ENCODE data around the gene CD6. TPM values are rescaled to one million over a fixed set of nuclear protein-coding genes. Genes with fewer than 3 reads are reported as not detected.

CD6 gene
- total RNA-seq, 1 donor from 2014 or later: 0.23 TPM

- no peak overlapping the region for H3K4me3 ChIP-seq (ENCODE audit: low read depth, low read length)
- no peak for TF ChIP-seq CTCF (conservative IDR thresholded peaks at IDR 0.05; ENCODE audit: low read depth, low read length)
- DNase-seq (ENCODE audit: low read depth): no peak
Observed at GRCh38 chr11:61020551-61021235, 49.2 kb downstream of the CD6 start.

- no peak overlapping the region for H3K4me3 ChIP-seq (ENCODE audit: low read depth, low read length)
- DNase-seq (ENCODE audit: low read depth): no peak
- no peak for TF ChIP-seq CTCF (conservative IDR thresholded peaks at IDR 0.05; ENCODE audit: low read depth, low read length)
Observed at GRCh38 chr11:61021661-61022212, 50.3 kb downstream of the CD6 start.

- no peak for TF ChIP-seq CTCF (conservative IDR thresholded peaks at IDR 0.05; ENCODE audit: low read depth, low read length)
- H3K4me3 ChIP-seq (ENCODE audit: low read depth, low read length): no peak overlapping the region
- DNase-seq (ENCODE audit: low read depth): no peak
Observed at GRCh38 chr11:61022311-61023085, 51.0 kb downstream of the CD6 start.

- DNase-seq (ENCODE audit: low read depth): no peak
- TF ChIP-seq CTCF (conservative IDR thresholded peaks at IDR 0.05; ENCODE audit: low read depth, low read length): no peak
- no peak overlapping the region for H3K4me3 ChIP-seq (ENCODE audit: low read depth, low read length)
Observed at GRCh38 chr11:61023086-61023965, 51.8 kb downstream of the CD6 start.

- H3K4me3 ChIP-seq (ENCODE audit: low read depth, low read length): no peak overlapping the region
- no peak for DNase-seq (ENCODE audit: low read depth)
- no peak for TF ChIP-seq CTCF (conservative IDR thresholded peaks at IDR 0.05; ENCODE audit: low read depth, low read length)
Observed at GRCh38 chr11:61023966-61024295, 52.5 kb downstream of the CD6 start.

GRCh38 chr11:61024938-61025820 is 53.7 kb downstream of the CD6 start:
- DNase-seq (ENCODE audit: low read depth): no peak
- TF ChIP-seq CTCF (conservative IDR thresholded peaks at IDR 0.05; ENCODE audit: low read depth, low read length): no peak
- no peak overlapping the region for H3K4me3 ChIP-seq (ENCODE audit: low read depth, low read length)

Data from epithelial cell of proximal tubule (primary cell).